Head of caudate nucleus (tissue), 42 donors: Measurements from ENCODE around the gene SCAMP5.

Experiments
- DNase-seq, 42 donors: peaks; one replicate each; pipeline versions ENCODE4 v3.0.0 to v3.0.0-alpha.2; 2020 to 2021; ENCODE audit warnings: mixed read lengths in 7 of 42
- intact Hi-C: fragments of 100-400 bp; cut with DNase I; formaldehyde crosslinking; loops from one replicate; pipeline ENCODE4 v1.15.0; 2022

SCAMP5 gene

GRCh38 chr15:74995182-74995778 lies at the start of gene SCAMP5:
SCAMP5 (plus strand) TSS chr15:74995563; CDS start chr15:75011840, 16,277 bp downstream.
- intact Hi-C loops = no loop called here
- DNase-seq = peak; percentile 90 to 99 (median 96)

GRCh38 chr15:74950078-74950908 lies 45.1 kb upstream of the SCAMP5 start:
- peak; percentile 13 to 94 (median 83) for DNase-seq
- intact Hi-C loops = no loop called here

- intact Hi-C loops = no loop called here
- no peak for DNase-seq
Observed at GRCh38 chr15:74951006-74951405, 44.4 kb upstream of the SCAMP5 start.

GRCh38 chr15:74954515-74954914 lies 40.8 kb upstream of the SCAMP5 start:
- intact Hi-C loops = no loop called here
- DNase-seq = no peak

GRCh38 chr15:74955017-74955416 lies 40.3 kb upstream of the SCAMP5 start:
- intact Hi-C loops = no loop called here
- DNase-seq = no peak

GRCh38 chr15:74955796-74956647 lies 39.3 kb upstream of the SCAMP5 start:
- DNase-seq = peak; percentile 34 to 83 (median 63)
- intact Hi-C loops = no loop called here

- DNase-seq = peak in 41 of 42 donors; percentile 26 to 86 (median 72)
- intact Hi-C loops = no loop called here
Observed at GRCh38 chr15:74956648-74957475, 38.5 kb upstream of the SCAMP5 start, which contains the start of gene RPP25. RPP25 (minus strand) TSS chr15:74956772; CDS start chr15:74956583, 189 bp downstream.

GRCh38 chr15:74957476-74958035 lies 37.8 kb upstream of the SCAMP5 start:
- peak in 1 of 42 donors; percentile 22 for DNase-seq
- intact Hi-C loops = no loop called here

- peak in 7 of 42 donors; percentile 10 to 50 (median 20) for DNase-seq
- intact Hi-C loops = no loop called here
Observed at GRCh38 chr15:74958320-74958907, 36.9 kb upstream of the SCAMP5 start.

GRCh38 chr15:74958908-74959585 lies 36.3 kb upstream of the SCAMP5 start:
- intact Hi-C loops = no loop called here
- DNase-seq = no peak

GRCh38 chr15:74959586-74959939 lies 35.8 kb upstream of the SCAMP5 start:
- intact Hi-C loops = no loop called here
- no peak for DNase-seq

- no peak for DNase-seq
Observed at GRCh38 chr15:74960286-74960685, 35.1 kb upstream of the SCAMP5 start.

GRCh38 chr15:74960995-74961588 lies 34.3 kb upstream of the SCAMP5 start:
- no peak for DNase-seq
- intact Hi-C loops = no loop called here

More at GRCh38 chr15:74960286-74960685, 35.1 kb upstream of the SCAMP5 start:
- intact Hi-C loops = no loop called here

GRCh38 chr15:74961616-74962015 lies 33.7 kb upstream of the SCAMP5 start:
- intact Hi-C loops = no loop called here
- no peak for DNase-seq

GRCh38 chr15:74962219-74962618 lies 33.1 kb upstream of the SCAMP5 start:
- no peak for DNase-seq
- intact Hi-C loops = no loop called here

GRCh38 chr15:74962671-74963070 lies 32.7 kb upstream of the SCAMP5 start:
- no peak for DNase-seq
- intact Hi-C loops = no loop called here

GRCh38 chr15:74963213-74963612 lies 32.1 kb upstream of the SCAMP5 start:
- intact Hi-C loops = no loop called here
- DNase-seq = no peak
